Measurements from ENCODE around the gene LAMP1.

- TF ChIP-seq, protein P1, sequence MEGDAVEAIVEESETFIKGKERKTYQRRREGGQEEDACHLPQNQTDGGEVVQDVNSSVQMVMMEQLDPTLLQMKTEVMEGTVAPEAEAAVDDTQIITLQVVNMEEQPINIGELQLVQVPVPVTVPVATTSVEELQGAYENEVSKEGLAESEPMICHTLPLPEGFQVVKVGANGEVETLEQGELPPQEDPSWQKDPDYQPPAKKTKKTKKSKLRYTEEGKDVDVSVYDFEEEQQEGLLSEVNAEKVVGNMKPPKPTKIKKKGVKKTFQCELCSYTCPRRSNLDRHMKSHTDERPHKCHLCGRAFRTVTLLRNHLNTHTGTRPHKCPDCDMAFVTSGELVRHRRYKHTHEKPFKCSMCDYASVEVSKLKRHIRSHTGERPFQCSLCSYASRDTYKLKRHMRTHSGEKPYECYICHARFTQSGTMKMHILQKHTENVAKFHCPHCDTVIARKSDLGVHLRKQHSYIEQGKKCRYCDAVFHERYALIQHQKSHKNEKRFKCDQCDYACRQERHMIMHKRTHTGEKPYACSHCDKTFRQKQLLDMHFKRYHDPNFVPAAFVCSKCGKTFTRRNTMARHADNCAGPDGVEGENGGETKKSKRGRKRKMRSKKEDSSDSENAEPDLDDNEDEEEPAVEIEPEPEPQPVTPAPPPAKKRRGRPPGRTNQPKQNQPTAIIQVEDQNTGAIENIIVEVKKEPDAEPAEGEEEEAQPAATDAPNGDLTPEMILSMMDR (IDR thresholded peaks at IDR 0.05; ENCODE audit: low read depth, low read length, poor library complexity, severe bottlenecking) = no peak
- no peak for TF ChIP-seq EZH2phosphoT487 (IDR thresholded peaks at IDR 0.05; ENCODE audit: borderline replicate concordance, low read length)
Measured at GRCh38 chr13:113353254-113353653, 56.2 kb downstream of the LAMP1 start.

Data from DOHH2 (cell line).